SU-DHL-6 (cell line): ENCODE data around the gene ACVRL1.

Source experiments
- CTCF ChIP-seq: fragments of 200-600 bp; sonication (generic); IDR thresholded peaks from one replicate; pipeline ENCODE4 v1.5.1; 2017; ENCODE audit warnings: antibody characterized with exemption, mild to moderate bottlenecking, low read length, moderate library complexity; ENCODE audit not compliant: insufficient read depth, poor library complexity, severe bottlenecking
- EZH2phosphoT487 ChIP-seq: fragments of 200-600 bp; sonication (generic), shearing (Covaris generic); conservative IDR thresholded peaks from 2 replicates; pipeline ENCODE4 v1.6.1; 2018; ENCODE audit warnings: mild to moderate bottlenecking, antibody characterized with exemption, low read length, moderate library complexity, mixed read lengths

GRCh38 chr12:51887476-51888315 is 19.6 kb upstream of the ACVRL1 start, which contains the start of gene ANKRD33:
- TF ChIP-seq CTCF (no peak), EZH2phosphoT487 (no peak)
